ENCODE measurements around the gene LRIG1. TPM values are rescaled to one million over a fixed set of nuclear protein-coding genes. Genes with fewer than 3 reads are reported as not detected.

Gene LRIG1
- total RNA-seq, 4 donors from 2014 or later: 44.2 to 96.2 (median 57.6) TPM

GRCh38 chr3:66483409-66483906, 17.4 kb downstream of the LRIG1 start:
- DNase-seq (ENCODE audit: low spot score) (no peak), ATAC-seq (ENCODE audit: low FRiP score) (no peak)

DNA sequence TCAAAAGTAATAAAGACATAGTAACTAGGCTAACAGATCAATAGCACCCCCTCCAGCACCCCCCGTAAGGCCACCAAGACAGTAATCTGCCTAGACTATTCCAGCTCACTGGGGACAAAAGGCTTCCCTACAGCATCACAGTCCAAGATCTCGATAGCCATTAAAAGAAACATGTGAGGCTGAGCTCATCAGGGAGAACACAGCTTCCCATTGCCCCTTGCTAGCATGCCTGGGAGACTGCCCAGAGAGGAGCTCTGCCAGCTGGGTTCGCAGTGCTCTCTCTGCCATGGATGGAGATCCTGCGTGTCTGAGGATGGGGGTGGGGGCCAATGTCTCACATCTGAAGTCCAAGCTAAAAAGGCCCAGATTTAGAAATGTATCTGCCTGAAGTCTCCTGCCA, 17.8 kb downstream of the LRIG1 start:
- no peak for DNase-seq (ENCODE audit: low spot score)
- ATAC-seq (ENCODE audit: low FRiP score): peak; percentile 43
- no peak for TF ChIP-seq CTCF (IDR thresholded peaks at IDR 0.05)

More at GRCh38 chr3:66483409-66483906, 17.4 kb downstream of the LRIG1 start:
- no peak for TF ChIP-seq CTCF (IDR thresholded peaks at IDR 0.05)

GRCh38 chr3:66482018-66482404, 18.8 kb downstream of the LRIG1 start:
- ATAC-seq (ENCODE audit: low FRiP score) (no peak), DNase-seq (ENCODE audit: low spot score) (no peak)
- TF ChIP-seq CTCF (IDR thresholded peaks at IDR 0.05): no peak

DNA sequence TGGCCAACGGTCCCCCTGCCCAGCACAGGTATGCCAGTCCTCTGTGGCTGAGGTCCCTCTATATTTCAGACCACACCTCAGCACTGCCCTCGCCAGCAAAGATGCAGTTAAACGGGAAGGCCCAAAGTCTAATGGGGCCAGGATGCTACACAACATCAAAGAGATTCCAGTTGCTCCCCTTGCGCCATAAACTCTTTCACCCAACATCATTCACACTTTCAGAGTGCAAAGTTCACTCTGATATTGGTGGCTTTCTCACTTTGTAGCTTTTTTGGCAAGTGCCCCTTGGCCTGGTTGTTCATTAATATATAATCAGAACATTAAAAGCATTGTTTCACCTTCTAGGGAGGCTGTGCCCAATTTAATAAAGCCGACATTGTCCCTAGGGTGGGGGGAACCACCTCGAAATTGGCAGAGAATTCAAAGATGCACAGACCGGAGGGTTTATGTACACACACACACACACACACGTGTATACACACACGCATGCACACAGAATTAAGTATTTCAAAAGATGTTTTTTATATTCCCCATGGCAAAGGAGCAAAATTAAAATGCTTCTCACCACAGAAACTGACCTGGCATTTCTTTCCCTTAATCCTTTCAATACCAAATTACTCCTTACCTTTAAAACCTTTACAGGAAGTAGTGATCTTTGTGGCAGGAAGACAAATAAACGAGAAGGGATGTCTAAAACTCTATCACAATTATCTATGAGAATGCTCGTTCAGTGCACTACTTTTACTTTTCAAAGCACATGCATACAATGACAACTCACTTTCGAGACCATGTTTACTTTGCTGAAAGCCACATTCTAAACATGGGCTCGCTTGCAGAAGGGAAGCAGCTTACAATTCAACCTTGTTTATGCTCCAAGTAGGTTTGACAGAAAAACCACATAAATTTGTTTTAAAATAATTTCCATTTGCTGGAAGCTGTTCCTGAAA, 19.5 kb downstream of the LRIG1 start:
- no peak for TF ChIP-seq CTCF (IDR thresholded peaks at IDR 0.05)
- DNase-seq (ENCODE audit: low spot score): no peak
- no peak for ATAC-seq (ENCODE audit: low FRiP score)

DNA sequence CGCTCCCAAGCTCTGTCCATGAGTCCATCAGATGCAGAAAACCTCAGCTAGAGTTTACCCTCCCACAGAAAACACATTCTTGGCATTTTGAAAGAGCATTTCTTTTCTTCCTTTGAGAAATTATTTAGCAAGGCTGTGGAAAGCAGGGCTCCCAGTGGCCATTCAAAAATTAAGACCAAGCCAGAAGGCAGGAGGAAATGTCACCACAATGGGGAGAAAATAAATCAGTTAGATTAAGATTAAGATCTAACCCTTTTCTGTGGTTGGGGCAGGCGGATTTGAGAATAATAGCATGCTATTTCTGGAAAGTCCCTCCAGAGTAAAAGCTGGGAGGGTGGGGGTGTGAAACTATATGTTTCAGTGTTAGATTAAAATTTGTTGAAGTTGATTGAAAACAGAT, 20.2 kb downstream of the LRIG1 start:
- no peak for TF ChIP-seq CTCF (IDR thresholded peaks at IDR 0.05)
- ATAC-seq (ENCODE audit: low FRiP score) (no peak), DNase-seq (ENCODE audit: low spot score) (no peak)

- no peak for TF ChIP-seq CTCF (IDR thresholded peaks at IDR 0.05)
- no peak for ATAC-seq (ENCODE audit: low FRiP score)
Observed at GRCh38 chr3:66479532-66479947, 21.3 kb downstream of the LRIG1 start.

DNA sequence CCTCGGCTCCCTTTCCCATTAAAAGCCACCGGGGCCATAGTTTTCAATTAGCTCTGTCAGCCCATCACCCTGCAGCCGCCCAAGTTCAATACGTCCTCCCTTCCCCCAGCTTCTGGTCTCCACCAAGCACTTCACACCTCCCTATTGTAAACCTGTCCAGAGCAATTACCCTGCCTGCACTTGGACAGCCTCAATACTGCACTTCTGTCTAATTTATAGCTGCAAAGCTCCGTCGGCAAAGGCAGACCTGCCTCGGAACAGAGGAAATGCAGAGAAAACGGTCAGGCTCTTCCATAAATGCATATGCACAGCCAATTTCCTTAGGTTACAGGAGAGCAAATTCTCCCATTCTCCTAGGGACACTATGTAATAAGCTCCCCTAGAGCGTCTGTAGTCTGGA, 21.9 kb downstream of the LRIG1 start:
- ATAC-seq (ENCODE audit: low FRiP score) (no peak), DNase-seq (ENCODE audit: low spot score) (no peak)
- TF ChIP-seq CTCF (IDR thresholded peaks at IDR 0.05): no peak

More at GRCh38 chr3:66479532-66479947, 21.3 kb downstream of the LRIG1 start:
- DNase-seq (ENCODE audit: low spot score): no peak

Measured in omental fat pad (tissue), 4 donors.